CD4-positive, CD25-positive, alpha-beta regulatory T cell (primary cell): ENCODE measurements around the gene ITLN2. TPM values are rescaled to one million over a fixed set of nuclear protein-coding genes. Genes with fewer than 3 reads are reported as not detected.
"Not testable (repeated sequence)": the region's sequence is repeated elsewhere in the genome, so short reads cannot be mapped to it uniquely, and the experiment has no call there.

ENCODE experiments used
- ATAC-seq, 2 donors: fragments of 150-1000 bp; cut with Tn5 transposase; one replicate each; pipeline ENCODE4 v1.10.0; 2021; ENCODE audit warnings: low read depth in 2 of 2, moderate number of reproducible peaks in 2 of 2, moderate library complexity in 1 of 2
- DNase-seq, 3 donors: peaks; one replicate each; pipeline versions ENCODE4 v3.0.0 to v3.0.0-alpha.2; 2012 to 2022; ENCODE audit warnings: mixed read lengths in 1 of 3
- H3K27ac ChIP-seq: one replicate; pipeline ENCODE4 v1.7.0; 2013; ENCODE audit warnings: mild to moderate bottlenecking, low read length; ENCODE audit not compliant: insufficient read depth, poor library complexity, severe bottlenecking
- H3K27me3 ChIP-seq: one replicate; pipeline ENCODE4 v1.7.0; 2013; ENCODE audit warnings: low read length; ENCODE audit not compliant: control insufficient read depth, insufficient read depth
- H3K36me3 ChIP-seq: one replicate; pipeline ENCODE4 v1.7.0; 2013; ENCODE audit warnings: mild to moderate bottlenecking, low read length, moderate library complexity; ENCODE audit not compliant: control insufficient read depth, insufficient read depth
- H3K4me1 ChIP-seq: 2 replicates; pipeline ENCODE4 v1.7.0; 2013; ENCODE audit warnings: mild to moderate bottlenecking, low read length; ENCODE audit not compliant: insufficient read depth, control insufficient read depth, poor library complexity, severe bottlenecking
- H3K4me3 ChIP-seq: one replicate; pipeline ENCODE4 v1.7.0; 2013; ENCODE audit warnings: low read depth, mild to moderate bottlenecking, low read length, moderate library complexity
- H3K9me3 ChIP-seq, 2 experiments: 1 replicate in 1 of 2; 2 replicates in 1 of 2; pipeline ENCODE4 v1.7.0; 2013; ENCODE audit warnings: low read length in 2 of 2, mild to moderate bottlenecking in 1 of 2, moderate library complexity in 1 of 2; ENCODE audit not compliant: control insufficient read depth in 2 of 2
- H3K27ac Mint-ChIP-seq, 3 donors: one replicate each; pipeline ENCODE4 v1.8.0; 2020 to 2022; ENCODE audit warnings: mild to moderate bottlenecking in 3 of 3, mixed read lengths in 3 of 3, moderate library complexity in 2 of 3
- H3K27me3 Mint-ChIP-seq: one replicate; pipeline ENCODE4 v1.8.0; 2022; ENCODE audit warnings: mild to moderate bottlenecking, mixed read lengths
- H3K36me3 Mint-ChIP-seq: one replicate; pipeline ENCODE4 v1.8.0; 2020; ENCODE audit warnings: mixed read lengths
- H3K4me1 Mint-ChIP-seq, 4 donors: one replicate each; pipeline ENCODE4 v1.8.0; 2020 to 2022; ENCODE audit warnings: mixed read lengths in 4 of 4, mild to moderate bottlenecking in 1 of 4
- H3K4me3 Mint-ChIP-seq, 4 donors: one replicate each; pipeline ENCODE4 v1.8.0; 2020 to 2022; ENCODE audit warnings: mild to moderate bottlenecking in 4 of 4, mixed read lengths in 4 of 4, moderate library complexity in 3 of 4
- H3K9me3 Mint-ChIP-seq, 7 donors: one replicate each; pipeline ENCODE4 v1.8.0; 2020 to 2022; ENCODE audit warnings: mixed read lengths in 7 of 7, mild to moderate bottlenecking in 3 of 7, moderate library complexity in 2 of 7
- polyA plus RNA-seq, 4 donors: library from polyadenylated mRNA; unstranded; fragments of 300-500 nt; fragmentation: Illumina TruSeq; gene quantifications; one replicate each; pipeline ENCODE4 v1.2.3, GENCODE V29; 2021
- total RNA-seq: library from RNA; stranded (reverse); gene quantifications from one replicate; pipeline ENCODE4 v1.2.3, GENCODE V29; 2022

ITLN2 gene
- total and polyA plus RNA-seq, 5 donors from 2014 or later = not detected

DNA sequence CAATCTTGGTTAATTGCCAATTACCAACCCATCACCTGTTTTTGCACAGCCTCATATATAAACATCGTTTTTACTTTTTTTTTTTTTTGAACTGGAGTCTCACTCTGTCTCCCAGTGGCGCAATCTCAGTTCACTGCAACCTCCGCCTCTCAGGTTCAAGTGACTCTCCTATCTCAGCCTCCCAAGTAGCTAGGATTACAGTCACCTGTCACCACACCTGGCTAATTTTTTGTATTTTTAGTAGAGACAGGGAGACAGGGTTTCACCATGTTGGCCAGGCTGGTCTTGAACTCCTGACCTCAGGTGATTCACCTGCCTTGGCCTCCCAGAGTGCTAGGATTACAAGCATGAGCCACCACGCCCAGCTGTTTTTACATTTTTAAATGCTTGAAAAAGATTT is 37.4 kb upstream of the ITLN2 start:
- not testable (repeated sequence) for DNase-seq, H3K27ac ChIP-seq, H3K27ac Mint-ChIP-seq, H3K4me1 Mint-ChIP-seq, H3K9me3 ChIP-seq, H3K36me3 Mint-ChIP-seq, H3K36me3 ChIP-seq, H3K27me3 ChIP-seq, H3K4me1 ChIP-seq, H3K9me3 Mint-ChIP-seq, H3K4me3 Mint-ChIP-seq, H3K27me3 Mint-ChIP-seq, ATAC-seq, H3K4me3 ChIP-seq

DNA sequence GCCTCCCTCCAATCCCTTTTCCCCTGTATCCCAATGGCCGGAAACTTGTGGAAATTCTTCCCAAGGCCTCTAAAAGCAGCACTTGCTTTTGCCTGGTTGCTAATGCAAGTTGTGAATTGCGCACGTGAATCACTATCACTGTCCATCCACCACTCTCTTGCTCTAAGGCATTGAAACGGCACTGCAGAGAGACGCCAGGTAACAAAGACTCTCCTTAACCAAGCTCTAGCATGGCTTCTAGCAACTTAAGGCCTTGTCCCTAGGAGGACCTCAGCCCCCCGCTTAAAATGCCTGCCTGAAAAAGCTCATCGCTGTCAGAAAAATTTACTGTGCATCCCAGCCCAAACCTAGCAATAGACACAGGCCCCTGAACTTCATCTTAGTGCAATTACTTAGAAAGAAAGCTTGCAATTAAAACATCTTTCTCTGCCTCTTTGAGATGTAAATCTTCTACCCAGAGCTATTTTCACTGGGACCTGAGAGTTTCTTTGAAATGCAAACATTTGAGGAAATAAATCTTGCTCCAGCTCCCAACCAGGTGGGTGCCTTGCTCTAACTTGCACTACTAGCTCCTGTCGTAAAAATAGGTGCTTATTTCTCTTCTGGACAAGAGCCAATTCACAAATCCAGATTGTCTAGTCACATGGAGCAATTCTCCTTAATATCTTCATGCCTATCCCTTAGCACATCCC is 32.9 kb upstream of the ITLN2 start:
- Mint-ChIP-seq H3K36me3 (no peaks in the 10 kb centered on the region), H3K27ac (no peak overlapping the region), H3K4me3 (no peak overlapping the region), H3K9me3 (peaks cover 0 to 1% (median 0%) of the 10 kb centered on the region in 7 donors), H3K4me1 (peaks cover 0 to 7% (median 3%) of the 10 kb centered on the region in 4 donors), H3K27me3 (peaks cover 24% of the 10 kb centered on the region)
- no peak overlapping the region for H3K27ac ChIP-seq
- H3K36me3 ChIP-seq = no peaks in the 10 kb centered on the region
- no peak for DNase-seq
- peaks cover 3% of the 10 kb centered on the region for H3K4me1 ChIP-seq
- H3K27me3 ChIP-seq = peaks cover 3% of the 10 kb centered on the region
- ATAC-seq = no peak
- no peaks in the 10 kb centered on the region for H3K9me3 ChIP-seq
- H3K4me3 ChIP-seq = no peak overlapping the region

- no peaks in the 10 kb centered on the region for H3K36me3 ChIP-seq
- H3K9me3 Mint-ChIP-seq = peaks cover 0 to 1% (median 0%) of the 10 kb centered on the region in 7 donors
- ATAC-seq (no peak), DNase-seq (no peak)
- no peak overlapping the region for H3K4me3 Mint-ChIP-seq
- peaks cover 39% of the 10 kb centered on the region for H3K27me3 Mint-ChIP-seq
- H3K9me3 ChIP-seq = no peaks in the 10 kb centered on the region
- no peaks in the 10 kb centered on the region for H3K36me3 Mint-ChIP-seq
- no peak overlapping the region for H3K27ac Mint-ChIP-seq
- peaks cover 9% of the 10 kb centered on the region for H3K27me3 ChIP-seq
- H3K27ac ChIP-seq = no peak overlapping the region
- H3K4me3 ChIP-seq = no peak overlapping the region
- H3K4me1 Mint-ChIP-seq = peaks cover 0 to 17% (median 4%) of the 10 kb centered on the region in 4 donors
- peaks cover 7% of the 10 kb centered on the region for H3K4me1 ChIP-seq
Measured at GRCh38 chr1:160985723-160986122, 31.1 kb upstream of the ITLN2 start.

DNA sequence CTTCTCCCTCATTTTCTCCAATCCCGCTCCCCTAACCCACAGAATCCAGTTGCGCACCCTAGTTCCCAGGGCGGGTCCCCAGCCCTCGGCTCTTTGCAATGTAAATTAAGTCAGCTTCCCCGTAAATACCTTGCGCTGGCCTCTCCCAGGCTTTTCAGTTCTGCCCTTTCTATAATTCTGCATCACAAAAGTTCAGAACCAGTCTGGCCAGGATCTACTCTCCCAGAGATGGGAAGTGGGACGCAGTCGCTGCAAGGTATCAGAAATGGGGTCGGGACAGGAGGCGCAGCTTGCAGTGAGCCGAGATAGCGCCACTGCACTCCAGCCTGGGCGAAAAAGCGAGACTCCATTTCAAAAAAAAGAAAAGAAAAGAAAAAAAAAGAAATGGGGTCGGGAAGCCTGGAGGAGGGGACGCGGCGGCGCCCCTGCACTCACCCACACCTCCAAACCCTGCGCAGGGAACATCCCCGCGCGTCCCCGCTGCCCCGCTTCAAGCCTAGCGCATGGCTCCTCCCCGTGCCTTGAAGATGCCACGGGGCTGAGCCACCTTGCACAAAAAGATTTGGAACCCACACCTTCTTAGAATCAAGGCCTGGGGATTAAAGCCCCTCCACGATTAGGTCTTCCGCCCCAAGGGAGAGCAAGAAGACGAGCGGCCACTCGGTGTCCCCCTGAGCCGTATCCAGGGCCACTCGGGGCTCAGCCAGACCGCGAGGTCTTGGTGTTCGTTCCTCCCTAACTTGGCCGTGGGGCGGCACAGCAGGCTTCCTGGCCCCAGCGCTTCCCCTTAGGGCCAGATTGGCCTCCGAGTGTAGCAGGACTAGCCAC is 27.2 kb upstream of the ITLN2 start:
- Histone ChIP-seq H3K9me3 (no peaks in the 10 kb centered on the region), H3K4me1 (peaks cover 5% of the 10 kb centered on the region), H3K27ac (no peak overlapping the region), H3K27me3 (peaks cover 11% of the 10 kb centered on the region), H3K36me3 (no peaks in the 10 kb centered on the region), H3K4me3 (no peak overlapping the region)
- H3K4me3 Mint-ChIP-seq = peak overlapping the region in 2 of 4 donors; percentile 29 to 54
- no peak overlapping the region for H3K27ac Mint-ChIP-seq
- peaks cover 0 to 2% (median 0%) of the 10 kb centered on the region in 7 donors for H3K9me3 Mint-ChIP-seq
- peaks cover 51% of the 10 kb centered on the region for H3K27me3 Mint-ChIP-seq
- ATAC-seq (peak in 1 of 2 donors; percentile 44), DNase-seq (peak in 1 of 3 donors; percentile 17)
- no peaks in the 10 kb centered on the region for H3K36me3 Mint-ChIP-seq
- H3K4me1 Mint-ChIP-seq = peaks cover 0 to 11% (median 0%) of the 10 kb centered on the region in 4 donors

- no peak overlapping the region for H3K4me3 Mint-ChIP-seq
- ATAC-seq = no peak
- H3K36me3 ChIP-seq = no peaks in the 10 kb centered on the region
Measured at GRCh38 chr1:160979286-160979685, 24.7 kb upstream of the ITLN2 start.

GRCh38 chr1:160978510-160978927 is 23.9 kb upstream of the ITLN2 start:
- DNase-seq = no peak
- Mint-ChIP-seq H3K4me1 (peaks cover 0 to 11% (median 0%) of the 10 kb centered on the region in 4 donors), H3K9me3 (peaks cover 0 to 2% (median 0%) of the 10 kb centered on the region in 7 donors), H3K36me3 (no peaks in the 10 kb centered on the region), H3K4me3 (no peak overlapping the region), H3K27me3 (peaks cover 51% of the 10 kb centered on the region), H3K27ac (no peak overlapping the region)
- Histone ChIP-seq H3K4me3 (no peak overlapping the region), H3K36me3 (no peaks in the 10 kb centered on the region), H3K27me3 (peaks cover 17% of the 10 kb centered on the region), H3K4me1 (peaks cover 5% of the 10 kb centered on the region), H3K9me3 (no peaks in the 10 kb centered on the region), H3K27ac (no peak overlapping the region)
- ATAC-seq = no peak

More at GRCh38 chr1:160979286-160979685, 24.7 kb upstream of the ITLN2 start:
- Mint-ChIP-seq H3K4me1 (peaks cover 0 to 11% (median 0%) of the 10 kb centered on the region in 4 donors), H3K9me3 (peaks cover 0 to 2% (median 0%) of the 10 kb centered on the region in 7 donors), H3K36me3 (no peaks in the 10 kb centered on the region), H3K27me3 (peaks cover 54% of the 10 kb centered on the region), H3K27ac (no peak overlapping the region)
- H3K4me3 ChIP-seq = no peak overlapping the region
- H3K27me3 ChIP-seq = peaks cover 15% of the 10 kb centered on the region
- H3K4me1 ChIP-seq = peaks cover 5% of the 10 kb centered on the region
- H3K27ac ChIP-seq = no peak overlapping the region
- DNase-seq = no peak
- H3K9me3 ChIP-seq = no peaks in the 10 kb centered on the region

GRCh38 chr1:160975026-160975425 is 20.4 kb upstream of the ITLN2 start:
- Histone ChIP-seq H3K4me1 (no peaks in the 10 kb centered on the region), H3K27ac (no peak overlapping the region), H3K4me3 (no peak overlapping the region), H3K36me3 (no peaks in the 10 kb centered on the region), H3K27me3 (peaks cover 6% of the 10 kb centered on the region), H3K9me3 (no peaks in the 10 kb centered on the region)
- ATAC-seq (no peak), DNase-seq (no peak)
- Mint-ChIP-seq H3K4me1 (peaks cover 0 to 7% (median 0%) of the 10 kb centered on the region in 4 donors), H3K9me3 (peaks cover 0 to 2% (median 0%) of the 10 kb centered on the region in 7 donors), H3K4me3 (no peak overlapping the region), H3K27me3 (peaks cover 43% of the 10 kb centered on the region), H3K36me3 (no peaks in the 10 kb centered on the region), H3K27ac (no peak overlapping the region)
